Psoas muscle (tissue), 8 donors: ENCODE results near the gene ZNF175. TPM values are rescaled to one million over a fixed set of nuclear protein-coding genes. Genes with fewer than 3 reads are reported as not detected.

ENCODE experiments used
- ATAC-seq, 4 donors: fragments of 200-7000 bp; cut with Tn5 transposase; one replicate each; pipeline ENCODE4 v1.9.1; 2020; ENCODE audit warnings: moderate library complexity in 3 of 4, mild to moderate bottlenecking in 2 of 4
- DNase-seq, 2 donors: peaks; one replicate each; pipeline ENCODE4 v3.0.0-alpha.2; 2020
- H3K27ac ChIP-seq: fragments of 200-600 bp; one replicate; pipeline ENCODE4 v1.8.0; 2022
- H3K27me3 ChIP-seq, 3 donors: fragments of 200-600 bp in 1 of 3; one replicate each; pipeline versions ENCODE4 v1.6.1 to v1.8.0; 2013 to 2022; ENCODE audit warnings: low read length in 2 of 3, mild to moderate bottlenecking in 2 of 3, moderate library complexity in 1 of 3; ENCODE audit not compliant: insufficient read depth in 3 of 3
- H3K36me3 ChIP-seq, 2 donors: fragments of 200-600 bp in 1 of 2; one replicate each; pipeline versions ENCODE4 v1.6.1 to v1.8.0; 2013 to 2022; ENCODE audit warnings: low read depth in 1 of 2, mild to moderate bottlenecking in 1 of 2, moderate library complexity in 1 of 2; ENCODE audit not compliant: insufficient read depth in 1 of 2
- H3K4me1 ChIP-seq: fragments of 200-600 bp; one replicate; pipeline ENCODE4 v1.8.0; 2022
- H3K4me3 ChIP-seq: fragments of 200-600 bp; one replicate; pipeline ENCODE4 v1.8.0; 2022; ENCODE audit warnings: mild to moderate bottlenecking
- H3K9me3 ChIP-seq: fragments of 200-600 bp; one replicate; pipeline ENCODE4 v1.8.0; 2022
- WGBS, 3 donors: extraction: QIAGEN DNeasy Blood & Tissue Kit; methylation state at CpG; one replicate each; pipeline versions ENCODE4 v1.1.6 to v1.1.7; 2013; 5-methylcytosine and 5-hydroxymethylcytosine counted together
- intact Hi-C, 2 donors: fragments of 100-400 bp; cut with DNase I; formaldehyde crosslinking; loops; one replicate each; pipeline versions ENCODE4 v1.11.0 to v1.14.2; 2022
- polyA plus RNA-seq, 3 donors: library from polyadenylated mRNA; stranded (reverse); fragments of 200-250 nt; gene quantifications; one replicate each; pipeline ENCODE4 v1.2.3, GENCODE V29; 2013
- total RNA-seq, 4 donors: library from RNA; stranded (reverse); fragmentation: NEBNext Ultra II Directional in 2 of 4; extraction: Animal tissue kit (Norgen Biotek cat#: 25700) in 2 of 4; gene quantifications; one replicate each; pipeline versions ENCODE4 v1.2.1 to v1.2.4, GENCODE V29; 2021 to 2023
- TF ChIP-seq, protein P1 (sequence below): fragments of 200-600 bp; IDR thresholded peaks from one replicate; pipeline ENCODE4 v1.8.0; 2022; ENCODE audit warnings: antibody characterized with exemption
- donor health status: healthy with polysubstance abuse.
- donor health status: DM: no; HTN: no; CAD: no; lungs with moderate emphysema.
- donor health status: Bipolar disorder and iron deficiency.
- donor health status: healthy.
- donor health status: DM: yes; HTN: yes; CAD: no.
- donor health status: DM: no; HTN: no; CAD: no.
- donor health status: DM: no; HTN: no; CAD: no.
- donor health status: DM: yes; HTN: yes; CAD: no.

The ZNF175 gene
- total and polyA plus RNA-seq, 7 donors: 2.3 to 8.9 (median 5.0) TPM

DNA sequence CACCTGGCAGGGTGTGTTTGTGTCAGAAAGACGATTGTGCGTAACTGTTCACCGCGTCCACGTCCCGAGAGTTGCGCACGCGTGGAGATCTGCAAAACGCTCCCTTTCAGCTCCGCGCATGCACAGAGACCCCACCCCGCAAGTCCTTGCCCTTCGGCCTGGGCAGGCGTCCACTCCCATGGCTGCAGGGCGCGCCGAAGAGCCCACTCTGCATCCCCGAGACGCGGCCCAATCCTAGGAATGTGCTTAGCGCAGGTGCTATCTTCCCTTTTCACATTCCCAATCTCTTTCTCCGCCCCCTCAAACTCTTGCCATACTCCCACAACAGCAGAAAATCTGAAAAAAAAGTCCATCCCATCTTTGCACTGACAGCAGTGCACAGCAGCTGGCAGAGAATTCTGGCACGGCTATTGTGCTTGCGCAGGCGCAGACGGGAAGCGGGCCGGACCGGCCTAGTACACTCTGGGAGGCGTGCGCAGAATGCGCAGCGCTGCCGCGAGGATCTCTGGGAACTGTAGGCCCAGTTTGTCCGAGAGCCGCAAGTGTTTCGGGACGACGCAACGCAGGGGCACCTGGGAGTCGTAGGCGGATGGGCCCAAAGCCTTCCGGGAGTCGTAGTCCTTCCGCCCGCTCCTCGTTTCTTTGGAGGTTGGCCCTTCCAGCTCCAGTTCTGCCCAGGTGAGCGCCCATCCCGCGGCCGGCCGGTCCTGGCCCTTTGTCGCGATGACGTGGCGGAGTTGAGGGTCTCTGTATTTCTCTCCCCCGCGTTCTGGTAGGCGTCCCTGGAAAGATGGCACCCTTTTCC, 23.1 kb downstream of the ZNF175 start:
- ATAC-seq (peak; percentile 100), DNase-seq (peak; percentile 99 to 100)
- peaks cover 6% of the 10 kb centered on the region for H3K9me3 ChIP-seq
- H3K36me3 ChIP-seq: peaks cover 2 to 4% of the 10 kb centered on the region in 2 donors
- peak overlapping the region; percentile 81 for H3K4me3 ChIP-seq
- peaks cover 6% of the 10 kb centered on the region for H3K4me1 ChIP-seq
- 0 to 1% (median 1%) methylated on average over 61 of the region's 61 CpGs for whole genome bisulfite sequencing, 3 donors
- intact Hi-C loops: loop anchor here (2.0 to 5.0 kb wide), 3 partner anchors 21 to 487 kb away; no protein-coding TSS in a partner anchor
- no peak overlapping the region for H3K27ac ChIP-seq
- TF ChIP-seq, protein P1, sequence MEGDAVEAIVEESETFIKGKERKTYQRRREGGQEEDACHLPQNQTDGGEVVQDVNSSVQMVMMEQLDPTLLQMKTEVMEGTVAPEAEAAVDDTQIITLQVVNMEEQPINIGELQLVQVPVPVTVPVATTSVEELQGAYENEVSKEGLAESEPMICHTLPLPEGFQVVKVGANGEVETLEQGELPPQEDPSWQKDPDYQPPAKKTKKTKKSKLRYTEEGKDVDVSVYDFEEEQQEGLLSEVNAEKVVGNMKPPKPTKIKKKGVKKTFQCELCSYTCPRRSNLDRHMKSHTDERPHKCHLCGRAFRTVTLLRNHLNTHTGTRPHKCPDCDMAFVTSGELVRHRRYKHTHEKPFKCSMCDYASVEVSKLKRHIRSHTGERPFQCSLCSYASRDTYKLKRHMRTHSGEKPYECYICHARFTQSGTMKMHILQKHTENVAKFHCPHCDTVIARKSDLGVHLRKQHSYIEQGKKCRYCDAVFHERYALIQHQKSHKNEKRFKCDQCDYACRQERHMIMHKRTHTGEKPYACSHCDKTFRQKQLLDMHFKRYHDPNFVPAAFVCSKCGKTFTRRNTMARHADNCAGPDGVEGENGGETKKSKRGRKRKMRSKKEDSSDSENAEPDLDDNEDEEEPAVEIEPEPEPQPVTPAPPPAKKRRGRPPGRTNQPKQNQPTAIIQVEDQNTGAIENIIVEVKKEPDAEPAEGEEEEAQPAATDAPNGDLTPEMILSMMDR: no peak
- H3K27me3 ChIP-seq: peaks cover 0 to 8% (median 3%) of the 10 kb centered on the region in 3 donors

DNA sequence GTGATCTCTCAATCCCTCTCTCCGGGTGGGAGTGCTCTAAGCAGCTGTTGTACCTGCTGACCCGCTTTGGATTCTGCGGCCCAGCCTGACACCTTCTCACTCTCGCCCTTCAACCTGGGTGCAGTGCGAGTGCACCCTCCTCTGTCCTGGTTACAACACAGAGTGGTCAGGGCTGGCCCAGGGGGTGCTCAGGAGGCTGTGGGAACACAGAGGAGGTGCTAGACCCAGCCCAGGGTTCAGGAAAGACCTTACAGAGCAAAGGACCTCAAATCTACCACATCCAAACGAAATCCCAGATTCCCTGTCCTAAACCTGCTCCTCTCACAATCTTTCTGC, 23.7 kb downstream of the ZNF175 start:
- Histone ChIP-seq H3K27me3 (peaks cover 0 to 13% (median 3%) of the 10 kb centered on the region in 3 donors), H3K4me1 (peaks cover 6% of the 10 kb centered on the region), H3K36me3 (peaks cover 2 to 3% of the 10 kb centered on the region in 2 donors), H3K27ac (no peak overlapping the region), H3K4me3 (peak overlapping the region; percentile 81), H3K9me3 (no peaks in the 10 kb centered on the region)
- intact Hi-C loops: loop anchor here (2.0 to 5.0 kb wide), 4 partner anchors 22 to 488 kb away; no protein-coding TSS in a partner anchor
- WGBS, 3 donors: 14 to 18% (median 15%) methylated on average over 6 of the region's 6 CpGs
- DNase-seq (no peak), ATAC-seq (peak in 2 of 4 donors; percentile 17 to 26)
- TF ChIP-seq, protein P1: no peak

DNA sequence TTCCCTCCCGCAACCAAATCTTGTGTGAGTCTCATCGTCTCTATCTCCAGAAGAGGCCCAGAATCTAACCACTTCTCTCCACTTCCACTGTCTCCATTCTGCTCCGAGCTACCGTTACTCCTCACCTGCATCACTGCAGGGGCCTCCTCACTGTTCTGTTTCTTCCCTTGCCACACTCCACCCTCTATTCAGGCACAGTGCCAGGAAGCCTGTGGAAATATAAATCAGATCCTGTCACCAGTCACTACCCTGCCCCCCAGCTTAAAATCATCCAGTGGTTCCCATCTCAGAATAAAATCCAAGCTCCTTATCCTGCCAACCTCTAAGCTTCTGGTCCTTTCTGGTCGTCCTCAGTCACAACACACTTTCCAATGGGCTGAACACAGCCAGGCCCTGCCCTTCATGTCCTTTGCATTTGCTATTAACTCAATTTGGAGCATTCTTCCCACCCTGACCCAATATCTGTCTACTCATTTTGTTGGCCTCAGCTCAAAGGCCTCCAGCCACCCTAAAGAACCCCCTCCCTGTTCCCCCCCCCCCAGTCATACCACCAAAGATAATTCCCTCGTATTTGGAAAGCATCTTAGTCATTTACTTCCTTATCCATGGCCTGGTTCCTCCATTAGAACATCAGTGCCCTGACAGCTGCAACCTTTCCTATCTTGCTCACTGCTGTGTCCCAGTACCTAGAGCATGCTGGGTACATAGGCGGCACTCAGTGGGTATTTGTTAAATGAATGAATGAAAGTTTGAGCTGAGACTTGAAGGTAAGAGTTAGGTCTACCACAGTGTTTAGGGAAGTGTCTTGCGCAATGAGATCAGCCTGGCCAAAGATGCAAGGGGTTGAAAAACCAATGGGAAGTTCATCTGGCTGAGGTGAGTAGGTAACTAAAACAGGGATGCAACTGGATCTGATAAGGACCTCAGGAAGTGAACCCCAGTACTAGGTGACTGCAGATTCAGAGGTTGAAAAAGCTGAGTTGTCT, 24.4 kb downstream of the ZNF175 start:
- WGBS, 3 donors: 74 to 92% (median 86%) methylated on average over 8 of the region's 8 CpGs
- H3K27me3 ChIP-seq: peaks cover 0 to 13% (median 6%) of the 10 kb centered on the region in 3 donors
- peak overlapping the region; percentile 81 for H3K4me3 ChIP-seq
- H3K36me3 ChIP-seq: no peaks in the 10 kb centered on the region
- peaks cover 6% of the 10 kb centered on the region for H3K4me1 ChIP-seq
- no peak for ATAC-seq
- no peak overlapping the region for H3K27ac ChIP-seq
- no peak for DNase-seq
- H3K9me3 ChIP-seq: no peaks in the 10 kb centered on the region
- TF ChIP-seq, protein P1: no peak
- intact Hi-C loops: loop anchor here in 1 of 2 donors (2.0 to 5.0 kb wide), 3 partner anchors 23 to 489 kb away; no protein-coding TSS in a partner anchor

DNA sequence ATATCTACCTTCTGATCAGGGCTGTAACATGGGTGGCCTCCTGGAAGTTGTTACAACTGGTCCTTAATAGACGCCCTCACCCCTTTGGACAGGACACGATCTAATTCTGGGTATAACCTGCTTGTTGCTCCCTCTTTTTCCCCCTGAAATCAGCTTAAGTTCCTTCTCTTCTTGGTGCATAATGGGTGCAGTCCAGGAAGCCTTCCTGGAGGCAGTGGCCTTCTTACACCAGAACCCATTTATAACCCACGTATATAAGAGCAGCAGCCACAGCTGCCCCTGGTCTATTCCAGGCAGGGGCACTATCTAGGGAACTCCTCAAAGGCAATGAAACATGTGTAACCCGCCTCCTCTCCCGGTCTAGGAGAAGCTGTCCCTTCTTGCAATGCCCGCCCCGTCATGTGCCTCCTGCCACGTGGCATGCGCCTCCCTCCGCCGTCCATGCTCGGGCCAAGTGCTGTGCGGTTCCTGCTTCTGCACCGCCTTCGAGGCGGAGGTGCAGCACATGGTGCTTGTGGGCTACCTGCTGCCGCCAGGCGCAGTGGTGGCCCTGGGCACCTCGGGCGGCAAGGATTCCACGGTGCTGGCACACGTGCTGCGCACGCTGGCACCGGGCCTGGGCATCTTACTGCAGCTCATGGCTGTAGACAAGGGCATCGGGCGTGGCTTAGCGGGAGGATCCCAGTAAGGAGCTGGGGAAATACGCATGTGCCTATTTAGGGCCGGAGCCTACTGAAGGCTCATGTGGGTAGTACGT, 27.3 kb downstream of the ZNF175 start:
- 92 to 96% (median 93%) methylated on average over 31 of the region's 31 CpGs for WGBS, 3 donors
- ATAC-seq (no peak), DNase-seq (no peak)
- Histone ChIP-seq H3K9me3 (no peaks in the 10 kb centered on the region), H3K4me3 (no peak overlapping the region), H3K27me3 (peaks cover 0 to 17% (median 13%) of the 10 kb centered on the region in 3 donors), H3K36me3 (no peaks in the 10 kb centered on the region), H3K27ac (no peak overlapping the region), H3K4me1 (peaks cover 4% of the 10 kb centered on the region)
- intact Hi-C loops: loop anchor here in 1 of 2 donors (5.0 kb wide), 1 partner anchor 36 kb away; no protein-coding TSS in a partner anchor
- TF ChIP-seq, protein P1: no peak
